ENCODE results near the gene MESD. TPM values are rescaled to one million over a fixed set of nuclear protein-coding genes. Genes with fewer than 3 reads are reported as not detected.

Gene MESD
- total RNA-seq, 1 experiment from 2014 or later, result 25.2 TPM

DNA sequence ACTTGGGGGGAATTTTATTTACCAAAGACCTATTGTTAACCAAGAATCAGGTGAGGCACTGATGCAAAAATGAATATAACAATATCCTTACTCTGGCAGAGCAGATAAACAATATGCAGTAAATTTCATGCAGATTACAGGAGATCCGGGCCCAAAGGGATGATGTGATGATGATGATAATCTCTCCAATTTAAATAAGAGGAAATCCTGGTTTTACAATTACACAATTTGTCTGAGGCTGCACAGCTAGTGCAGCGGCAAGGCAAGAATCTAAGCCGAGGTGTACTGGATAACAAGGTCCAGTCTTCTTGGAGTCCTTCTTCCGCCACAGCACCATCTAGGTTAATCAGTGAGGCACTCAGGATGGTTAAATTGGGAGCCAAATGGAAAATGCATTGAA, 2.4 kb upstream of the MESD start:
- DNase-seq (ENCODE audit: low read depth), result no peak

DNA sequence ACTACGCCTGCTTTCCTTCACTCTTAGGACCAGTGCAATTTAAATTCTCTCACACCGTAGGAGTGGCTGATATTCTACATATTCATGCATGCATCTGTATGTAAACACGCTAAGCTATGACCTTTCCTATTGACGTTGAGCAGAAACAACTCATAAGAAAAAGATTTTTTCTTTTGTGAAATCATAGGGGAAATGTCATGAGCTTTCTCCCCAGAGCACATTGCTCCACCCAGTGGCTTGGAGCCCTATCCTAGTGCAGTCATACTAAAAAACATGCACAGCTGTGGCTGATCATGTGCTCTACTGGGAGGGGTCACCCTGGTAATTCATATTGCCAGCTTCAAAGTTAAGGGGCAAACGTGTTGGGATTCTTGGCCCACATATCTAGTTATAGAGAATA, 1.8 kb upstream of the MESD start:
- DNase-seq (ENCODE audit: low read depth), result no peak

DNA sequence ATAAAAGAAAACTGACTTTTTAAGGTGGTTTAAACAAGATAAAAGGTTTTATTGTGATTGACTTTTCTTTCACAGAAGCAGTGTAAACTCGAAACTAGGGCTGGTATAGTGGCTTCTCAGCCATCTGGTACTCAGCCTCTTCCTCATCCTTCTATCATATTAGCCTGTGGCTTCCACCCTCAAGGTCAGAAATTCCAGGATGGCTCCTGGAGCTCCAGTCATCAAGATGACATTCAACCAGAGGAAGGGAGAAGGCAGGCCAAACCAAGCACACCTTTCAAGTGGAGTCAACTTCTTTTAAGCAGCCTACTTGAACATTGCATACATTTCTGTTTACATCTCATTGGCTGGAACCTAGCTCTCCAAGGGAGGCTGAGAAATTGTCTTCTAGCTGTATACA, 1.3 kb upstream of the MESD start:
- DNase-seq (ENCODE audit: low read depth), result no peak

DNA sequence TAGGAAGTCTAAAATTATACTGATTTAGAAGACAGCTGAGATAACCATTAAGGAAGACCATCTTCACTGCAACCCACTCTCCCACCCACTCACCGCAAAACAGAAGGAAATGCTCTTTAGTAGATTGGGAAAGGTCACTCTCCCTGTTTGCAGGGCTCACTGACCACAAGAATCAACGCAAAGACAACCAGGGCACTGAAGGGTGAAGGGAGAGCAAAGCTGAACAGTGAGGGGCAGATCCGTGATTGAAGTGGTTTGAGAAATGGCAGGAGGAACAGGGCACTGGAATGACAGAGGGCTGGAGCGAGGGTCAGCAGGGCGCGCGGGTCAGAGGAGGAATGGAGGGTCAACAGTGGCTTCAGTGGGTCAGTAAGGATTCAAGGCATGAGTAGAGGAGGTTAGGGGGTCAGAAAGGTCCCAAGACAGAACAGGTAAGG, 520 bp downstream of the MESD start:
- DNase-seq (ENCODE audit: low read depth), result no peak

DNA sequence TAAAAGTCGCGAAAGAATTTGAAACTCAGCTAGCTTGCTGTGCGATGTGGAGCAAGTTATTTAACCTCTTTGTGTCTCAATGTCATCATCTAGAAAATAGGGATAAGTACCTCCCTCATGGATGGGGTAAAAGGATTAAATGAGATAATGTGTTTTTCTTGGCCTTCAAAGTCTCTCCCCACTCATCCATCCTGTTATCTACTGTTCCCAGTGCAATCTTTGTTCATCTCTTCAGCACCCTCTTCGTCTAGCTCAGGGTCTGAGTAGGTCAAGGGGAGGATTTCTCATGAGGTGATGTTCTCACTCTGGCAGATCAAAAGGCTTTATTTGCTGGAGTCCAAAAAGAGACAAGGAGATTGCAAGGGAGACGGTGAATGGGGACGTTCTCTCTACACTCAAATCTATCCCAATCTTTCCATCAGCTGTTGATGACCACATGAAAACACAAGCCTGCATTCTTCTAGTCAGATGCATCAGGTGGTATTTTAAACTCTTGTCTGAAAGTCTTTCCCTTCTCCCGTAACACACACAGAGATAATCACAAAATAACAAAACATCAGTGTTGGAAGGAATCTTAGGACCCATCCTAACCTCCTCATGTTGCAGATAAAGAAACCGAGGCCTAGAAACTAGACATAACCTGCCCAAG, 1.3 kb downstream of the MESD start:
- no peak for DNase-seq (ENCODE audit: low read depth)

DNA sequence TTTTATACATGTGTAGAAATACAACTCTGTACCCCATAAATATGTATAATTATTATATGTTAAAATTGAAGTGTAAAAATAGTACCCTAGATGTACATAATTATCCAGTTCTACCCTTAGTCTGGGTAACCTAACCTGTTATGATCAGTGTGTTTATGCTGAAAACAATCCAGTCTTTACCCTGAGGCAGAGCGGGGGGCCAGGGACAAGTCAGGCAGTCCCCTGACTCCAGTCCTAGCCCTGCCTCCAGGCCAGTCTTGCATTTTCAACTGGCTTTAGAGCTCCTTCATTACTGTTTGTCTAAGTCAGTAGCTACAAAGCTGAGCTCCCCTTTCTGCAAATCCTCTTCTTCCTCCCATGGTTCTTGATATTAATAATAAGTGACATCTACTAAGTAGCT, 3.1 kb downstream of the MESD start:
- no peak for DNase-seq (ENCODE audit: low read depth)

DNA sequence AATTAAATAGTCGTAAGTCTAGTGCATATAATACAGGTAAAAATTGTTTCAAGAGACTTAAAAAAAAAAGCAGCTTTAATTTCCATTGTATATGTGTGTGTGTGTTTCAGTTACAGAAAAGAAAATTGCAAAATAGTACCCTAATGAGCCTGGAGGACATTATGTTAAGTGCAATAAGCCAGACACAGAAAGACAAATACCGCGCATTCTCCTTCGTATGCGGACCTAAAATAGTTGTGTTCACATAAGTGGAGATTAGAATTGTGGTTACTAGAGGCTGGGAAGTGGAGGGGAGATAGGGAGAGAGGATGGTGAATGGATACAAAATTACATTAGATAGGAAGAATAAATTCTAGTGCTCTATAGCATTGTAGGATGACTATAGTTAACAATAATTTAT, 3.6 kb downstream of the MESD start:
- no peak for DNase-seq (ENCODE audit: low read depth)

DNA sequence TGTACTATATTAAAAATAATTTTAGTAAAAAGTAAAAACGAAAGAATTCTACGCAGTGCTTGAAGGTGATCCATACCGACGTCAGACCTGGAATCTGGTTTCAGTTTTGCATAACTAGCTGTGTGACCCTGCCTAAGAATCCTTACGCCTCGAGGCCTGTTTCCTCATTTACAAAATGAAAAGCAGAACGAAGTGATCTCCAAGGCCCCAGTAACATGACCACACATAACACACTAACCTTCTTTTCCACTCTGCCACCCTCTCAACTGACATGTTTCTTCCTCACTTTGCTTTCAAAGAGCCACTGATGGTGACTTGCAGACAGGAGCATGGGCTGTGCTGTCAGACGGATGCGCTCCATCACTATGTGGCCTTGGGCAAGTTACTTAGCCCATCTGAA, 4.8 kb downstream of the MESD start:
- DNase-seq (ENCODE audit: low read depth), result no peak

DNA sequence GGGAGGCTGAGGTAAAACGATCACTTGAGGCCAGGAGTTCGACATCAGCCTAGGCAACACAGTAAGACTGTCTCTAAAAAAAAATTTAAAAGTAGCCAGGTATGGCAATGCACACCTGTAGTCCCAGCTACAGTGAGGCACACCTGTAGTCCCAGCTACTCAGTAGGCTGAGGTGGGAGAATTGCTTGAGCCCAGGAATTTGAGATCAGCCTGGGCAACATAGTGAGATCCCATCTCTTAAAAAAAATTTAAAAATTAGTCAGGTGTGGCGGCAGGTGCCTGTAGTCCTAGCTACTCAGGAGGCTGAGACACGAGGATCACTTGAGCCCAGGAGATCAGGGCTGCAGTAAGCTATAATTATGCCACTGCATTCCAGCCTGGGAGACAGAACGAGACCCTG, 6.8 kb downstream of the MESD start:
- DNase-seq (ENCODE audit: low read depth), result no peak

DNA sequence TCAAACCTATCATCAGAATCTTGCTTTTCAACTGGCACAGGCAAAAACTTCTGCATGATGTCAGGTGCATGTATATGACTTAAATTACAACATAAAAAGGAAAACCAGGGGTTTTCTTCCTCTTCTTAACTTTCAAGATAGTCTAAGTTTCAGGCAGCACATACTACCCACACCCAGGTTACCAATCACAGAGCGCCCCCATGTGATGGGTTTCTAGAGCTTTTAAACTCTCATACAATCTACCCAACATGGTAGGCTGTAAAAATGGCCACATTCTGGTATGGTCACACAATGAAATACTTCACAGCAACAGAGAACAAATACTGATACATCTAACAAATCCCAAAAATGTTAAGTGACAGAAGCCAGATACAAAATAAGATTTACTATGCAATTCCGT, 7.4 kb downstream of the MESD start:
- DNase-seq (ENCODE audit: low read depth), result no peak

DNA sequence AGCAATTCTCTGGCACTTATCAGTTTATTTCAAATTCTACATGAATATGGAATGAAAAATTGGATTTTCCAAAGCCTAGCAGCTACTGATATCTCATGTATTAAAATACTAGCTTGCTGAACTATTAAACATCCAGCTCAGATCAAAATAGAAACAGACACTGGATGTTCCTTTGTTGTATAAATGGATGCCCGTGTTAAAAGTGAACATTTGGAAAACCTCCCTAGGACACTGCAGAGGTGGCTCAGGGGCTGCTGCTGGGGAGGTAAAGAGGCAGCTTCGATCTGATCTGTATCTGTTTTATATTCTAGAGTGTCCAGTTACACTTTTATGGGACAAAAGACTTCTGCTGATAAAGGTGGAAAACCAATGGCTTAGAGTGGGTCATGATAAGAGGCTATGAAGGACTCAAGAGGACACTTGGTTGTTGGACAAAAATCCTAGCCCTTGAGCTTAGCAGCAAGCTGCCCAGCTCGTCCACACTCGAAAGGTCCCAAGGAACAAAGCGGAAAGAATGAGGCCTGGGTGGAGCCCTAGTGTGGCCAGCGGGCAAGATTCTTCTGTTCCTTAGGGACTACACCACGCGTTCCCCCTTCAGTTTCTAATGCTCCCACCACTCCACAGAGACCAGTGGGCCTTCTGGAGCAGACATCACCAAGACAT, 9.9 kb downstream of the MESD start:
- no peak for DNase-seq (ENCODE audit: low read depth)

DNA sequence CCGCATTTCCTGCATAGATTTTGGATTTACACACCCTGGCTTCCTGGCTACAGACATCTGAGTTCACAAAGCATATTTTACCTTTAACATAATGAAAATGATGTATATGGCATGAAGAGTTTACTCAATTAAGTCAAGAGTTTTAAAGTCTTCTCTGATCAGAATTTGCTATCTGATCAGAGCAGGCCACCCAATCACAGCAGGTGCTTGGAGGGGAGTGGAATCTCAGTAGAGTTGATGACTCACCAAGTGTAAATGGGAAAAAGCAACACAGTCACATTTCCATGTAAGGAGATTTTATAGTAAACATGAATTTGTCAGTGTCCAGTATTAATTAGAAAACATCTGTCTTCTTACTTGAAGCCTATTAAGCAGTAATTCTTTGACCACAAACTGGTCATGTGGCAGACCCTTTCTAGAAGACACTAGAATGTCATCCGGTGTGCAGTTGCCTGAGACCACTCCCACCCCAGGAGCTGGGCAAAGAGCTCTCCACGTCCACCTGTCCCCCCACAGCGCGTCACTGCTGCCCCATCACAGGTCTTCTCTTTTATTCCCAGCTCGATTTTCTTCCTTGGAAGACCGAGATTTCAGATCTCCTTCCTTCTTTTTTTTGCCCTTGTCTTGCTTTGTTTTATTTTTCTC, 10.8 kb downstream of the MESD start:
- DNase-seq (ENCODE audit: low read depth), result peak; percentile 41

DNA sequence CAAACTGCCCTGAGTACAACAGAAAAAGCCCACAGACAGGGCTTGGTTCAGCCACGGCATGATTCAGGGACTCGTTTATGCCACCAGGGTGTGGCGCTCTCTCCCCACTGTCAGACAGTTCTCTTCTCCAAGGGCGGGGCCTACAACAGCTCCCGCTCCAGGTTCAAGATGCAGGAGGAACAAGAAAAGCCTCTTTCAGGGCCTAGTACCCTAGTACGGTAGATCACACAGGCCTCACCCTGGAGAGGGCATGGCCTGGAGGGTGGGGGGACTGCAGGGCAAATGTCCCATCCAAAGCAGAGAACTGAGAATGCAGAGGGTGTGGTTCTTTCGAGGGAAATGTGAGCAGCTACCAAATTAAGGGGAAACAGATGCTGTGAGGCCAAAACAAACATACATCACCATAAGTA, 12.0 kb downstream of the MESD start:
- no peak for DNase-seq (ENCODE audit: low read depth)

DNA sequence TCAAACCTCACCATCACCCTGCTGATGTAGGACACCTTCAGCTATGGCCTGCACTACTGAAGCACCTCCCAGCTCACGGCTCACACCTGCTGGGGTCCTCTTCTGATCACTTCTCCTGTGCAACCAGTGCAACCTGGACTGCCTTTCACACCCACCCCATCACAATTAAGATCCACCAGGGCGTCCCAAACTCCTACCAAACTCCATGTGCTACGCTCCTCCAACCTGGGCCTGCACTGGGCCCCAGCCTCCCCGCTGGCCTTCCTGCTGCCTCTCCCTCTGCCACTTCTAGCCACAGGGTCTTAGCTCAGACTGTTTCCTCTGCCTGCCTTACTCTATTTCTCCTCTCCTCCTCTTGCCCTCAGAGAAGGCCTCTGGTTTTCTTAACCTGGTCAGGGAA, 12.8 kb downstream of the MESD start:
- DNase-seq (ENCODE audit: low read depth), result no peak

DNA sequence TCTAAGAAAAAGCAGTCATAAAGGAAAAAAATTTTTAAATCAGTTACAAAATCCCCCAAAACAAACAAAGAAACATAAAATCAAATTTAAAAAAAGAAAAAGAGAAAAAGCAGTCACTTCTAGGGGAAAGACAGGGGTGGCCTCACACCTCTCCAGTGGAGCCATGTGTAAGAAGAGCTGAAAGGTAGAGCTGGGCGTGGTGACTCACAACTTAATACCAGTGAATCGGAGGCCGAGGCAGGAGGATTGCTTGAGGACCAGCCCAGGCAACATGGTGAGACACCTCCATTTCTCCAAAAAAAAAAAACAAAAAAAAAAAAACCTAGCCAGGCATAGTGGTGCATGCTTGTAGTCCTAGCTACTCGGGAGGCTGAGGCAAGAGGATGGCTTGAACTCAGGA, 14.7 kb downstream of the MESD start:
- DNase-seq (ENCODE audit: low read depth), result no peak

DNA sequence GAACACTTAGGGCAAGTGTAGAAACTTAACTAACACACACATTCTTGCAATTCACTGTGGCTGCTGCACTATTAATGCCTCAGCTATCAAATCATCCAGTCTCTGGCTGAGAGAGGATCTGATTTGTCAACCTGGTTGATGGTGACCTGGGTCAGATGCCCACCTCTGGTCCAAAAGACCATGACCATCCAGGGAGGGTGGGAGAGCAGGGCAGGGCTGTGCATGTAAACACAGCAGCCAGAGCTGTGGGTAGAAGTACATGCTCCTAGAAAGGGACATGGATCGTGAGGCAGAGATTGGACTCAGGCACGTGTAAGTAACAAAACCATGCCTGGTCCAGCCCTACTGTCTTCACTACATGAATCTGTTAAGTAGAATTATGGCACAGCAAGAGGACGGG, 17.3 kb downstream of the MESD start:
- no peak for DNase-seq (ENCODE audit: low read depth)

DNA sequence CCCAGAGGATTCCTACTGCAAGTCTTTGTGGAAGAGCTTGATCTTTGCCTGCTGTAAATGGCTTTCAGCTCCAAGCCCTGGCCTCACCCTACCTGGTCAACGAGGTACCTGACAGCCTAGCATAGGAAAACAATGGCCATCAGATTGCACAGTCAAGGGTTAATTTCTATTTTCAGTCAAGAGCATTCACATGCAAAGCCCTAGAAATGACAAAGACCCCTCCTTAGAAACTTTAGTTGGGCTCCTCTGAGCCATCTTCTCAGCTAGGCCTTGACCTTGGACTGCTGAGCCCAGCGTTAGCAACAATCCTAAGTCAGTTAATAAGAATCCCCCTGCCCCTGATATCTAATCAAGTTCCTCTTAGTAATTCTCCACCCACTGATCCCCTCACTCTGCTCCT, 18.5 kb downstream of the MESD start:
- DNase-seq (ENCODE audit: low read depth), result no peak

DNA sequence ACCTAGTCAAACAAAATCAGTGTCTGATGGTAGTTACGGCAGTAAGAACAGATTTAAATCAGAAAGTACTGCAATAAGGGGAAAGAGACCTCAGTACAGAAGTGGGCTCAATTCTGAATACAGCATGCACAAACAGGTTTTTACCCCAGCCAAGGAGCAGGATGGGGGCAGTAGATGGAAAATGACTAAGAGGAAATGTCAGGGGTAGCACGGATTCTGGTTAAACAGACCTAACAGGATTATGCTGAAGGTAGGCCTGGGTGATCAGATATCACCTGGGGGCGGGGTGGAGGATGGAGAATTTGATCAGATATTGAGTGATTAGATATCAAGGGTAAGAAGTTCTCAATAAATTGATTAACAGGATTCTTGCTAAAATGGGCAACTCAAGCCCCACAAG, 19.0 kb downstream of the MESD start:
- no peak for DNase-seq (ENCODE audit: low read depth)

DNA sequence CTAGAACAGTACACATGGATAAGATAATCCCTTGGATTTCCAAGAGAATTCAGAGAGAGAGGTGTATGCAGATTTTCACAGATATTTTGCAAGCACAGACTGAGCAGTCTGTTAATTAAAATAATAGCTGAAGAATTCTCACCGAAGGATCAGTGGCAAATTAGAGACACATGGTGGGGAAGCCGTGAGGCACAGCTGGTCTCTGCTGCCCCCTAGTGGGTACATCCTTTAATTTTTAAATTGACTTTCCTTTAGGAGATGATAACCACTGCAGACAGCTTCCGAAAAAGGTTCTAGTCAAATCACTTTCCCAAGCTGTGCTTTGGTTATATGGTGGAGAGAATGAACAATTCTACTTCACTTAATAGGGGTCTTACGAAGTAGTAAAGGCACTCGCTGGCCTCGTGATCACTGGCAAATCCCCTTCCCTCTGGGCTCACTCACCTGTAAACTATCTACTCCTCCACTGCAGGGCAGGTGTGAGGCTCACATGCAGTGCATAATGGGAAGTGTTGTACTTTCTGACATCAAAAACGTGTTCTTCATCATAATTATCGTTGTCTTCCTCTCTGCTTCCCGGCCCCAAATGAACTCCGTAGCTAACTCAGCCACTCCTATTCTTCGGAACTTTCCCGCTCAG, 19.5 kb downstream of the MESD start:
- peak; percentile 54 for DNase-seq (ENCODE audit: low read depth)

DNA sequence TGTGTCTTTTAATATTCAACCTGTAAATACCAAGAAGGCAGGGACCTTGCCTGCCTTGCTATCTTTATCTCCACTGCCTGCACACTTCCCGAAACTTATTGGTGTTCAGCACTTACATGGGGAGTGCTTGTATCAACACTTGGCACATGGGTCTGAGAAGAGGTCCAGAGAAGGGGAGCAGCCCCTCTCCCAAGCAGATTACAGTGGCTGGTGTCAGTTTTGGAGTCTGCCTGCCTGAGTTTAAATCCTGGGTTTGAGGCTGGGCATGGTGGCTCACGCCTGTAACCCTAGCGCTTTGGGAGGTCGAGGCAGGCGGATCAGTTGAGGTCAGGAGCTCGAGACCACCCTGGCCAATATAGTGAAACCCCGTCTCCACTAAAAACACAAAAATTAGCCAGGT, 20.3 kb downstream of the MESD start:
- DNase-seq (ENCODE audit: low read depth), result no peak

DNA sequence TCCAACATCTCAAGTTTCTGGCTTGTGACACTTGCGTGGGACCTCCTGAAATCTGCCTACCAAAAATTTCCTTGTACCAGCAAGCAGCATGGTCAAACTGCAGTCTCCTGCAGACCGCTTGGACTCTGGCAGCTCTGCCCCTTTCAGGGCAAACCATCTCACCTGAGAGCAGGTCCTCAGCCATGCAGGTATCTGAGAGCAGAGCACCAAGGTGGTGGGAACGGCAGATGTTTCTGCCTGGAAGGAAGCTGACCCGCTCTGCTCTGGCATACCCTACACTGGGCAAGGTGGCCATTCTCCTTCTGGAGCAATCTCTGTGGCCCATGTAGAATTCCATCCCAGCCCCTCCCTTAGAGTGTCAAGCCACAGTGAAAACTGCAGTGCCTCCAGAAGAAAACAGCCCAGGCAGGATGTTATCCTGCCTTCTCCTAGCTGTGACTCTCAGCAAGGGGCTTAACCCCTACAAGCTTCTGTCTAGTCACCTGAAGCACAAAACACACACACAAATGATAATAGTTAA, 21.6 kb downstream of the MESD start:
- DNase-seq (ENCODE audit: low read depth), result no peak

DNA sequence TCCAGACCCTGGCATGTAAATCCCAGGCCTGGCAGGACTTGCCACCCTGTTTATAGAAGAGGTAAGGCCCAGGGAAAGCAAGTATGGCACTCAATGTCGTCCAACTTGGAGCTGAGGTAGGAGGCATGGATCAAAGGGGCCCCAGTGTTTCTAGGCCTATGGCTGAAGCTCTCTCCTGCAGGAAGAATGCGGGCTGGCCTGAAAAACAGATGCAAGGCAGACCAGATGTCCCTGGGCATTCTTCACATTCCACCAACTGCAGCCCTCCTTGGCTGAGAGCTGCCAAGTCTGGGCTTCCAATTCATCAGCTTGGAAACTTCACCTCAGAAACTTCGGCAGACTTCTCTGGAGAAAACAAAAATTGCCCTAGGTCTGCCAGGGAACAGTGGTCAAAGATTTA, 22.2 kb downstream of the MESD start:
- no peak for DNase-seq (ENCODE audit: low read depth)

Data from HT1080 (cell line).